COLO668 (cell line): ENCODE measurements around the gene DPEP2NB.
"Not testable (repeated sequence)": the region's sequence is repeated elsewhere in the genome, so short reads cannot be mapped to it uniquely, and the experiment has no call there.

Source experiments
- DNase-seq: peaks from one replicate; lab custom pipeline; 2025; ENCODE audit not compliant: unreplicated experiment; lab: John Stamatoyannopoulos, UW

The DPEP2NB gene

GRCh38 chr16:68019167-68019680 lies 3.5 kb upstream of the DPEP2NB start:
- no peak for DNase-seq

GRCh38 chr16:68013440-68013839 lies 2.3 kb downstream of the DPEP2NB start:
- no peak for DNase-seq

GRCh38 chr16:68009872-68010271 lies 5.8 kb downstream of the DPEP2NB start:
- not testable (repeated sequence) for DNase-seq

- DNase-seq: no peak
These were observed 6.5 kb downstream of the DPEP2NB start for GRCh38 chr16:68009157-68009735.

GRCh38 chr16:68005786-68006286 lies 9.9 kb downstream of the DPEP2NB start:
- DNase-seq: no peak

GRCh38 chr16:68005211-68005610 lies 10.5 kb downstream of the DPEP2NB start:
- no peak for DNase-seq

- no peak for DNase-seq
These were observed 12.7 kb downstream of the DPEP2NB start for GRCh38 chr16:68003031-68003430.

GRCh38 chr16:68000450-68000849 lies 15.3 kb downstream of the DPEP2NB start:
- no peak for DNase-seq

- DNase-seq: no peak
These were observed 15.7 kb downstream of the DPEP2NB start for GRCh38 chr16:67999985-68000384.

- DNase-seq: not testable (repeated sequence)
These were observed 16.7 kb downstream of the DPEP2NB start, which contains the start of gene DPEP2 for GRCh38 chr16:67998779-67999688. DPEP2 (minus strand) TSS chr16:67999484; CDS start chr16:67993212, 6,272 bp downstream.

GRCh38 chr16:67998231-67998778 lies 17.4 kb downstream of the DPEP2NB start:
- DNase-seq: not testable (repeated sequence)

GRCh38 chr16:67996666-67997065 lies 19.0 kb downstream of the DPEP2NB start:
- DNase-seq: no peak

- DNase-seq: no peak
These were observed 20.3 kb downstream of the DPEP2NB start for GRCh38 chr16:67995423-67995822.

- DNase-seq: not testable (repeated sequence)
These were observed 21.7 kb downstream of the DPEP2NB start for GRCh38 chr16:67994040-67994408.

GRCh38 chr16:67993207-67994039 lies 22.3 kb downstream of the DPEP2NB start:
- DNase-seq: peak; percentile 81

- no peak for DNase-seq
These were observed 23.0 kb downstream of the DPEP2NB start for GRCh38 chr16:67992661-67993206.

GRCh38 chr16:67990018-67990386 lies 25.7 kb downstream of the DPEP2NB start:
- no peak for DNase-seq

- DNase-seq: no peak
These were observed 26.2 kb downstream of the DPEP2NB start for GRCh38 chr16:67989322-67990017.

GRCh38 chr16:67988675-67989074 lies 27.0 kb downstream of the DPEP2NB start:
- DNase-seq: no peak
